Cardiac fibroblast (primary cell): ENCODE measurements around the gene TMEM134.

Source experiments
- DNase-seq, 2 donors: peaks; one replicate each; pipeline versions ENCODE4 v3.0.0 to v3.0.0-alpha.2; 2010; ENCODE audit warnings: low read depth in 2 of 2
- H3K4me3 ChIP-seq, 2 donors: replicated peaks in 1 of 2; 1 replicate in 1 of 2; 2 replicates in 1 of 2; pipeline ENCODE4 v1.5.1; 2011; ENCODE audit warnings: low read depth in 2 of 2, low read length in 2 of 2, mild to moderate bottlenecking in 2 of 2, moderate library complexity in 1 of 2
- CTCF ChIP-seq: IDR thresholded peaks from one replicate; pipeline ENCODE4 v1.5.1; 2011; ENCODE audit warnings: low read depth, mild to moderate bottlenecking, low read length, inconsistent platforms

The TMEM134 gene

GRCh38 chr11:67464411-67465188, 4.5 kb downstream of the TMEM134 start:
- H3K4me3 ChIP-seq, result peak overlapping the region; percentile 56
- peak; percentile 61 to 68 for DNase-seq
- no peak for TF ChIP-seq CTCF

- no peak for TF ChIP-seq CTCF
- peak in 1 of 2 donors; percentile 62 for DNase-seq
- H3K4me3 ChIP-seq, result peak overlapping the region; percentile 15 to 42
Observed at GRCh38 chr11:67463680-67464410, 5.2 kb downstream of the TMEM134 start.

- no peak overlapping the region for H3K4me3 ChIP-seq
- no peak for TF ChIP-seq CTCF
- no peak for DNase-seq
Observed at GRCh38 chr11:67463186-67463585, 5.9 kb downstream of the TMEM134 start.

- no peak for TF ChIP-seq CTCF
- no peak for DNase-seq
- H3K4me3 ChIP-seq, result no peak overlapping the region
Observed at GRCh38 chr11:67458266-67458665, 10.8 kb downstream of the TMEM134 start.

- TF ChIP-seq CTCF, result no peak
- H3K4me3 ChIP-seq, result no peak overlapping the region
- DNase-seq, result no peak
Observed at GRCh38 chr11:67457453-67457852, 11.6 kb downstream of the TMEM134 start.

GRCh38 chr11:67456068-67456705, 12.9 kb downstream of the TMEM134 start:
- H3K4me3 ChIP-seq, result no peak overlapping the region
- TF ChIP-seq CTCF, result no peak

More at GRCh38 chr11:67456068-67456705, 12.9 kb downstream of the TMEM134 start:
- DNase-seq, result no peak
